SK-N-SH treated with all-trans-retinoic acid at 6 μM for 48 hours (cell line): Measurements from ENCODE around the gene SOD2.

Experiments used
- ARNTL ChIP-seq: fragments of 450-650 bp; formaldehyde crosslinking; IDR thresholded peaks from 2 replicates; pipeline ENCODE4 v1.5.0; 2020; ENCODE audit warnings: low read depth, mild to moderate bottlenecking, moderate library complexity, borderline replicate concordance
- CSDC2 ChIP-seq: fragments of 250-450 bp; sonication (Bioruptor Pico); IDR thresholded peaks from 2 replicates; pipeline ENCODE4 v1.5.0; 2020; ENCODE audit warnings: mild to moderate bottlenecking, moderate library complexity
- CSRNP3 ChIP-seq: fragments of 250-450 bp; sonication (Bioruptor Pico); IDR thresholded peaks from 2 replicates; pipeline ENCODE4 v1.5.1; 2021; ENCODE audit warnings: mild to moderate bottlenecking, moderate library complexity
- GLIS3 ChIP-seq: fragments of 250-450 bp; sonication (Bioruptor Pico); IDR thresholded peaks from 2 replicates; pipeline ENCODE4 v1.5.0; 2020; ENCODE audit warnings: mild to moderate bottlenecking, moderate library complexity
- PATZ1 ChIP-seq: fragments of 250-450 bp; sonication (Bioruptor Pico); IDR thresholded peaks from 2 replicates; pipeline ENCODE4 v1.8.0; 2020; ENCODE audit warnings: mild to moderate bottlenecking, moderate library complexity, borderline replicate concordance
- TOX ChIP-seq: fragments of 250-450 bp; sonication (Bioruptor Pico); IDR thresholded peaks from 2 replicates; pipeline ENCODE4 v1.8.0; 2021; ENCODE audit warnings: mild to moderate bottlenecking, moderate library complexity, borderline replicate concordance
- ZC3H10 ChIP-seq: fragments of 250-450 bp; sonication (Bioruptor Pico); IDR thresholded peaks from 2 replicates; pipeline ENCODE4 v1.5.1; 2021; ENCODE audit warnings: mild to moderate bottlenecking, moderate library complexity
- ZFP3 ChIP-seq: fragments of 250-450 bp; sonication (Bioruptor Pico); IDR thresholded peaks from 2 replicates; pipeline ENCODE4 v1.5.0; 2020; ENCODE audit warnings: mild to moderate bottlenecking, moderate library complexity
- ZFP30 ChIP-seq: fragments of 450-650 bp; formaldehyde crosslinking; IDR thresholded peaks from 2 replicates; pipeline ENCODE4 v1.5.0; 2022; ENCODE audit warnings: mild to moderate bottlenecking, moderate library complexity
- ZNF565 ChIP-seq: fragments of 450-650 bp; formaldehyde crosslinking; conservative IDR thresholded peaks from 2 replicates; pipeline ENCODE4 v1.5.0; 2020; ENCODE audit warnings: low read depth, mild to moderate bottlenecking, moderate library complexity
- ZNF70 ChIP-seq: fragments of 450-650 bp; formaldehyde crosslinking; IDR thresholded peaks from 2 replicates; pipeline ENCODE4 v1.5.0; 2020; ENCODE audit warnings: mild to moderate bottlenecking, moderate library complexity
- TF ChIP-seq, protein P1 (sequence below): fragments of 250-450 bp; sonication (Bioruptor Pico); IDR thresholded peaks from 2 replicates; pipeline ENCODE4 v1.5.1; 2020; ENCODE audit warnings: low read depth, mild to moderate bottlenecking, moderate library complexity
- TF ChIP-seq, protein P2 (sequence below): fragments of 250-450 bp; sonication (Bioruptor Pico); IDR thresholded peaks from 2 replicates; pipeline ENCODE4 v1.5.0; 2020; ENCODE audit warnings: mild to moderate bottlenecking, moderate library complexity

GRCh38 chr6:159645640-159646039 lies 47.4 kb downstream of the SOD2 start:
- TF ChIP-seq TOX (CRISPR knock-in tag), result no peak
- TF ChIP-seq ZFP3, result no peak
- no peak for TF ChIP-seq CSDC2
- TF ChIP-seq, protein P1, sequence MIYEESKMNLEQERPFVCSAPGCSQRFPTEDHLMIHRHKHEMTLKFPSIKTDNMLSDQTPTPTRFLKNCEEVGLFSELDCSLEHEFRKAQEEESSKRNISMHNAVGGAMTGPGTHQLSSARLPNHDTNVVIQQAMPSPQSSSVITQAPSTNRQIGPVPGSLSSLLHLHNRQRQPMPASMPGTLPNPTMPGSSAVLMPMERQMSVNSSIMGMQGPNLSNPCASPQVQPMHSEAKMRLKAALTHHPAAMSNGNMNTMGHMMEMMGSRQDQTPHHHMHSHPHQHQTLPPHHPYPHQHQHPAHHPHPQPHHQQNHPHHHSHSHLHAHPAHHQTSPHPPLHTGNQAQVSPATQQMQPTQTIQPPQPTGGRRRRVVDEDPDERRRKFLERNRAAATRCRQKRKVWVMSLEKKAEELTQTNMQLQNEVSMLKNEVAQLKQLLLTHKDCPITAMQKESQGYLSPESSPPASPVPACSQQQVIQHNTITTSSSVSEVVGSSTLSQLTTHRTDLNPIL, result no peak
- no peak for TF ChIP-seq ZNF70 (CRISPR knock-in tag)
- no peak for TF ChIP-seq ZNF565 (CRISPR knock-in tag)
- TF ChIP-seq ARNTL (CRISPR knock-in tag), result no peak
- TF ChIP-seq PATZ1 (CRISPR knock-in tag), result no peak
- TF ChIP-seq ZFP30 (CRISPR knock-in tag), result no peak
- no peak for TF ChIP-seq GLIS3
- TF ChIP-seq, protein P2, sequence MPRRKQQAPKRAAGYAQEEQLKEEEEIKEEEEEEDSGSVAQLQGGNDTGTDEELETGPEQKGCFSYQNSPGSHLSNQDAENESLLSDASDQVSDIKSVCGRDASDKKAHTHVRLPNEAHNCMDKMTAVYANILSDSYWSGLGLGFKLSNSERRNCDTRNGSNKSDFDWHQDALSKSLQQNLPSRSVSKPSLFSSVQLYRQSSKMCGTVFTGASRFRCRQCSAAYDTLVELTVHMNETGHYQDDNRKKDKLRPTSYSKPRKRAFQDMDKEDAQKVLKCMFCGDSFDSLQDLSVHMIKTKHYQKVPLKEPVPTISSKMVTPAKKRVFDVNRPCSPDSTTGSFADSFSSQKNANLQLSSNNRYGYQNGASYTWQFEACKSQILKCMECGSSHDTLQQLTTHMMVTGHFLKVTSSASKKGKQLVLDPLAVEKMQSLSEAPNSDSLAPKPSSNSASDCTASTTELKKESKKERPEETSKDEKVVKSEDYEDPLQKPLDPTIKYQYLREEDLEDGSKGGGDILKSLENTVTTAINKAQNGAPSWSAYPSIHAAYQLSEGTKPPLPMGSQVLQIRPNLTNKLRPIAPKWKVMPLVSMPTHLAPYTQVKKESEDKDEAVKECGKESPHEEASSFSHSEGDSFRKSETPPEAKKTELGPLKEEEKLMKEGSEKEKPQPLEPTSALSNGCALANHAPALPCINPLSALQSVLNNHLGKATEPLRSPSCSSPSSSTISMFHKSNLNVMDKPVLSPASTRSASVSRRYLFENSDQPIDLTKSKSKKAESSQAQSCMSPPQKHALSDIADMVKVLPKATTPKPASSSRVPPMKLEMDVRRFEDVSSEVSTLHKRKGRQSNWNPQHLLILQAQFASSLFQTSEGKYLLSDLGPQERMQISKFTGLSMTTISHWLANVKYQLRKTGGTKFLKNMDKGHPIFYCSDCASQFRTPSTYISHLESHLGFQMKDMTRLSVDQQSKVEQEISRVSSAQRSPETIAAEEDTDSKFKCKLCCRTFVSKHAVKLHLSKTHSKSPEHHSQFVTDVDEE (CRISPR knock-in tag), result no peak
- TF ChIP-seq CSRNP3 (CRISPR knock-in tag), result no peak
- no peak for TF ChIP-seq ZC3H10
